Activated CD4-positive, alpha-beta memory T cell treated with anti-CD3 and anti-CD28 coated beads for 36 hours (primary cell): ENCODE results near the gene FLCN. TPM values are rescaled to one million over a fixed set of nuclear protein-coding genes. Genes with fewer than 3 reads are reported as not detected.

Experiments used
- total RNA-seq, 2 experiments: library from RNA; stranded (reverse); gene quantifications; one replicate each; pipeline ENCODE4 v1.2.3, GENCODE V29; 2021

The FLCN gene
- total RNA-seq, 2 experiments from 2014 or later = 24.0 to 24.6 TPM

Other genes starting within 250 kb of the FLCN start
- 100 to 1,000 TPM; 145 to 157 TPM for gene MPRIP, start 194.7 kb downstream of the FLCN start, total RNA-seq
- gene PLD6, start 30.8 kb downstream of the FLCN start, total RNA-seq = 1 to 10 TPM; 9.3 to 9.4 TPM
- gene COPS3, start 44.1 kb upstream of the FLCN start, total RNA-seq = 100 to 1,000 TPM in 1 of 2 experiments, 10 to 100 TPM in 1; 96.1 to 104 TPM
- 1 to 10 TPM; 8.5 to 9.3 TPM for gene NT5M, start 66.2 kb upstream of the FLCN start, total RNA-seq
- gene MED9, start 239.8 kb upstream of the FLCN start, total RNA-seq = 10 to 100 TPM; 12.1 to 12.2 TPM